ENCODE data around the gene SLC7A7. TPM values are rescaled to one million over a fixed set of nuclear protein-coding genes. Genes with fewer than 3 reads are reported as not detected.
"Not testable (repeated sequence)": the region's sequence is repeated elsewhere in the genome, so short reads cannot be mapped to it uniquely, and the experiment has no call there.

SLC7A7 gene
- total and polyA plus RNA-seq, 5 donors from 2014 or later: 0.21 to 0.61 (median 0.50) TPM; not detected in 1

DNA sequence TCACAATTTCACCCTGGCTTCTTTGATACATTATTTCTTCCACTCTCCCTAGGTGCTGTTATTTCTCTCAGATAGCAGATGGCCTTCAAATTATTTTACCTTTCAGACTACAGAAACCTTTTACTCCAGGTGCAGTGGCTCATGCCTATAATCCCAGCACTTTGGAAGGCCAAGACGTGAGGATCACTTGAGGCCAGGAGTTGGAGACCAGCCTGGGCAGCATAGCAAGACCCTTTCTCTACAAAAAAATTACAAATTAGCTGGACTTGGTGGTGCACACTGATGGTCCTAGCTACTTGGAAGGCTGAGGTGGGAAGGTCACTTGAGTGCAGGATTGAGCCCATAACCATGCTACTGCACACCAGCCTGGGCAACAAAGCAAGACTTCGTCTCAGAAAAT is 23.1 kb downstream of the SLC7A7 start:
- H3K9me3 ChIP-seq (ENCODE audit: control insufficient read depth in 2 of 2, low read length in 2 of 2): no peaks in the 10 kb centered on the region
- no peaks in the 10 kb centered on the region for H3K4me1 ChIP-seq (ENCODE audit: control insufficient read depth, insufficient read depth, low read length, poor library complexity, severe bottlenecking)
- H3K4me1 Mint-ChIP-seq: no peaks in the 10 kb centered on the region
- H3K4me3 ChIP-seq (ENCODE audit: low read depth, low read length): no peak overlapping the region
- no peaks in the 10 kb centered on the region for H3K9me3 Mint-ChIP-seq
- no peaks in the 10 kb centered on the region for H3K36me3 Mint-ChIP-seq
- H3K4me3 Mint-ChIP-seq: no peak overlapping the region
- no peak overlapping the region for H3K27ac ChIP-seq (ENCODE audit: insufficient read depth, low read length, poor library complexity, severe bottlenecking)
- no peak for ATAC-seq (ENCODE audit: low read depth in 2 of 2)
- peaks cover 38% of the 10 kb centered on the region for H3K27me3 Mint-ChIP-seq
- H3K27me3 ChIP-seq (ENCODE audit: control insufficient read depth, insufficient read depth, low read length): no peaks in the 10 kb centered on the region
- no peak overlapping the region for H3K27ac Mint-ChIP-seq
- DNase-seq: no peak
- no peaks in the 10 kb centered on the region for H3K36me3 ChIP-seq (ENCODE audit: control insufficient read depth, insufficient read depth, low read length)

DNA sequence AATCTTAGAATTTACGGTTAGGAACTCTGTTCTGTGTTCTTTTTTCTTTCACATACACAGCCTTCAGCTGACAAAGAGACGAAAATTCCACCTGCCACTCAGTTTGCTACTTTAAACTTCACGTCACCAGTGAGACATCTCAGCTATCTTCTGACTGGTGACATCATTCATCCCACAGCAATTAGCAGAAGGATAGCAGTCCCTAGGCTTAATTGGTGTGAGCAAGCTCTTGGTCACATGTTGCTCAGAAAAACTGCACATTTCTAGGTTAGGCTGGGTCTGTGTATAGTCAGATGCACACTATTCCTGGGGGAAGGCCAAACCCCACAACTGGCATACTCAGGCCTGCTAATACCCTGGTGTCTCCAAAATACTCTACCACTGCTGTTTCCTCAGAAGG is 23.9 kb downstream of the SLC7A7 start:
- H3K4me3 ChIP-seq (ENCODE audit: low read depth, low read length): no peak overlapping the region
- no peaks in the 10 kb centered on the region for H3K36me3 Mint-ChIP-seq
- DNase-seq (no peak), ATAC-seq (ENCODE audit: low read depth in 2 of 2) (no peak)
- no peak overlapping the region for H3K27ac ChIP-seq (ENCODE audit: insufficient read depth, low read length, poor library complexity, severe bottlenecking)
- H3K27me3 Mint-ChIP-seq: peaks cover 34% of the 10 kb centered on the region
- no peaks in the 10 kb centered on the region for H3K36me3 ChIP-seq (ENCODE audit: control insufficient read depth, insufficient read depth, low read length)
- H3K9me3 Mint-ChIP-seq: no peaks in the 10 kb centered on the region
- no peaks in the 10 kb centered on the region for H3K9me3 ChIP-seq (ENCODE audit: control insufficient read depth in 2 of 2, low read length in 2 of 2)
- no peaks in the 10 kb centered on the region for H3K4me1 ChIP-seq (ENCODE audit: control insufficient read depth, insufficient read depth, low read length, poor library complexity, severe bottlenecking)
- no peaks in the 10 kb centered on the region for H3K27me3 ChIP-seq (ENCODE audit: control insufficient read depth, insufficient read depth, low read length)
- no peak overlapping the region for H3K27ac Mint-ChIP-seq
- no peak overlapping the region for H3K4me3 Mint-ChIP-seq
- H3K4me1 Mint-ChIP-seq: no peaks in the 10 kb centered on the region

DNA sequence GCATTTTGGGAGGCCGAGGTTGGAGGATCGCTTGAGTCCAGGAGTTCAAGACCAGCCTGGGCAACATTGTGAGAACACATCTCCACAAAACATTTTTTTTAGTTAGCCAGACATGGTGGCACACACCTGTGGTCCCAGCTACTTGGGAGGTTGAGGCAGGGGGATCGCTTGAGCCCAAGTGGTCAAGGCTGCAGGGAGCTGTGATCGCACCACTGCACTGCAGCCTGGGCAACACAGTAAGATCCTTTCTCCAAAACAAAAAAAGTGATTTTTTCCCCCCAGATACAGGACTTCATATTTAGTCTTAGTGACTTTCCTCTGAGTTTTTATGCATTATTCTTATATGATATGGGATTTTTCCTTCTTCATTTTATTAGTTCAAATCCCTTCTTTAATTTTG is 28.6 kb downstream of the SLC7A7 start:
- H3K27ac ChIP-seq (ENCODE audit: insufficient read depth, low read length, poor library complexity, severe bottlenecking): no peak overlapping the region
- Mint-ChIP-seq H3K36me3 (no peaks in the 10 kb centered on the region), H3K27me3 (peaks cover 8% of the 10 kb centered on the region), H3K27ac (no peak overlapping the region), H3K9me3 (no peaks in the 10 kb centered on the region), H3K4me3 (no peak overlapping the region), H3K4me1 (no peaks in the 10 kb centered on the region)
- H3K9me3 ChIP-seq (ENCODE audit: control insufficient read depth in 2 of 2, low read length in 2 of 2): no peaks in the 10 kb centered on the region
- no peaks in the 10 kb centered on the region for H3K27me3 ChIP-seq (ENCODE audit: control insufficient read depth, insufficient read depth, low read length)
- ATAC-seq (ENCODE audit: low read depth in 2 of 2) (no peak), DNase-seq (no peak)
- H3K4me3 ChIP-seq (ENCODE audit: low read depth, low read length): no peak overlapping the region
- H3K4me1 ChIP-seq (ENCODE audit: control insufficient read depth, insufficient read depth, low read length, poor library complexity, severe bottlenecking): no peaks in the 10 kb centered on the region
- no peaks in the 10 kb centered on the region for H3K36me3 ChIP-seq (ENCODE audit: control insufficient read depth, insufficient read depth, low read length)

DNA sequence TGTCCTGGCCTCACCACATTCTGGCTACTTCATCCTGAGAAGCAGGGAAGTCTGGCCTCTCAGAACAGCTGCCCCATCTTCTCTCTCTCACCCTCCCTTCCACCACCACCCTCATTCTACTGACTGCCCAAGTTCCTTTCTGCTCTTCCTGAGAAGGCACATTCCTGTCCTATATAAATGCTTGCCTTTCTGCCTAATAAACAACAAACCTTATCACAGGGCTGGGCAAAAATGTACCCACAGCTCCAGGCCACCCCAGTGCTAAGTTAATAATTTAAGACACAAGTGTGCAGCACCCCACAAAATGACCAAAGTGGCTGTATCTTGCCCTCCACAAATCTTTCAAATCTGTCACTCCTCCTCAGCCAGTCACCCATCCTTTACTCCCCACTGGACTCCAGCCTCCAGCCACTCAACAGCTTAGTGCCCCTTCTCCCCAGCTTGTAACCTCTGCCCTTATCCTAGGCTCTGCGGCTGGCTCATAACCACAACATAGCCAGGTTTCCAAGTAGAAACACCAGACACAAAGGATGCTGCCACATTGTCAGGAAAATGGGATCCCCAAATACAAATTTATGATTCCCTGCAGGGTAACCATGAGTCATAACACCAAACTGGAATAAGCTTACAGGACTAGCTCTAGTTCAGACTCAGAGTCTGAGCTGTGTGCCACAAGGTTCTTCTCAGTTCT is 33.8 kb downstream of the SLC7A7 start:
- Mint-ChIP-seq H3K27ac (no peak overlapping the region), H3K27me3 (no peaks in the 10 kb centered on the region), H3K9me3 (no peaks in the 10 kb centered on the region), H3K36me3 (no peaks in the 10 kb centered on the region), H3K4me3 (no peak overlapping the region), H3K4me1 (no peaks in the 10 kb centered on the region)
- Histone ChIP-seq H3K27ac (ENCODE audit: insufficient read depth, low read length, poor library complexity, severe bottlenecking) (no peak overlapping the region), H3K27me3 (ENCODE audit: control insufficient read depth, insufficient read depth, low read length) (no peaks in the 10 kb centered on the region), H3K4me3 (ENCODE audit: low read depth, low read length) (no peak overlapping the region), H3K36me3 (ENCODE audit: control insufficient read depth, insufficient read depth, low read length) (no peaks in the 10 kb centered on the region), H3K9me3 (ENCODE audit: control insufficient read depth in 2 of 2, low read length in 2 of 2) (no peaks in the 10 kb centered on the region), H3K4me1 (ENCODE audit: control insufficient read depth, insufficient read depth, low read length, poor library complexity, severe bottlenecking) (no peaks in the 10 kb centered on the region)
- no peak for DNase-seq
- ATAC-seq (ENCODE audit: low read depth in 2 of 2): no peak

DNA sequence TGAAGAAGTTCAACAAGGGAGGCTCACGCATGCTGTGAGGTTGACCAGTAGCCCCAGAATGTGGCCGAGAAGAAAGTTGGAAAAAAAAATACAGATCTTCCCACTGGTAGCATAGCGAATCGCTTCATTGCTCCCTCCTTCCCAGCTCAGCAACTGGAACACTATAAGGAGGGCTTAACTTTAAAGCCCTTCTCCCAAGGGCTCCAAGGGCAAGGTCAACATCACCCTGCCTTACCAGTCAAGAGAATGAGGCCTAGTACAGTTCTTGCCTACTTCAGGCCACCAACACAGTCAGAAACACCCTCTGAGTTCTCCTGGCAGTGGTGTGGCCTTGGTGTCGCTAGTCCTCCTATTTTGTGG is 34.3 kb downstream of the SLC7A7 start:
- no peaks in the 10 kb centered on the region for H3K27me3 Mint-ChIP-seq
- DNase-seq (no peak), ATAC-seq (ENCODE audit: low read depth in 2 of 2) (no peak)
- H3K27ac ChIP-seq (ENCODE audit: insufficient read depth, low read length, poor library complexity, severe bottlenecking): no peak overlapping the region
- no peaks in the 10 kb centered on the region for H3K9me3 ChIP-seq (ENCODE audit: control insufficient read depth in 2 of 2, low read length in 2 of 2)
- H3K9me3 Mint-ChIP-seq: no peaks in the 10 kb centered on the region
- H3K4me3 Mint-ChIP-seq: no peak overlapping the region
- H3K36me3 Mint-ChIP-seq: no peaks in the 10 kb centered on the region
- no peaks in the 10 kb centered on the region for H3K36me3 ChIP-seq (ENCODE audit: control insufficient read depth, insufficient read depth, low read length)
- no peaks in the 10 kb centered on the region for H3K4me1 Mint-ChIP-seq
- H3K4me3 ChIP-seq (ENCODE audit: low read depth, low read length): no peak overlapping the region
- H3K27me3 ChIP-seq (ENCODE audit: control insufficient read depth, insufficient read depth, low read length): no peaks in the 10 kb centered on the region
- H3K27ac Mint-ChIP-seq: no peak overlapping the region
- H3K4me1 ChIP-seq (ENCODE audit: control insufficient read depth, insufficient read depth, low read length, poor library complexity, severe bottlenecking): no peaks in the 10 kb centered on the region

DNA sequence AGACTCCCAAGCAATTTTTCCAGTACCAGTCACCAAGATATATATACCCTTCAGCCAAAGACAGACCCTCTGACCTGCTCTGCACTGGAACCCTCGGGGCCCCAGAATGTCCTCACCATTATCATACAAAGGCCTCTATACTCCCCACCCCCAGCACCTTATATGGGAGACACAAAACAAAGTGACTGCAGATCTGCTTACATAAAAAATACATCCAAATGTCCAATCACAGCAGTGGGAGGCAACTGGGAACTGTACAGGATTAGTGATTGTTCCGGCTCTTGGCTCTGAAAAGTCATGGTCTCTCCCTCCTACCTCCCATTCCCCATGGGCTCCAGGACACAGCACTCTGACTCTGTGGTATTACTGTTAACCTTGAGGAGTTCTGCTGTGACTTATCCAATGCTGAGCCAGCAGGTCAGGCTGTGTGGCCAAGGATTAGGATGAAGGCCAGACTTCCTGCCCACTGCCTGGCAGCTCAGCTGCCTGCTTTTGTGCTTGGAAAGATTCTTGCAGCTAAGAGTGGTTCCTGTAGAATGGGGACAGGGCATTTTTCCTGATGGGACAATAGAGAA is 35.0 kb downstream of the SLC7A7 start:
- peaks cover under 1% of the 10 kb centered on the region for H3K36me3 Mint-ChIP-seq

GRCh38 chr14:22778084-22778483 is 37.2 kb downstream of the SLC7A7 start:
- Histone ChIP-seq H3K9me3 (ENCODE audit: control insufficient read depth in 2 of 2, low read length in 2 of 2) (no peaks in the 10 kb centered on the region), H3K4me1 (ENCODE audit: control insufficient read depth, insufficient read depth, low read length, poor library complexity, severe bottlenecking) (no peaks in the 10 kb centered on the region), H3K27me3 (ENCODE audit: control insufficient read depth, insufficient read depth, low read length) (no peaks in the 10 kb centered on the region), H3K4me3 (ENCODE audit: low read depth, low read length) (no peak overlapping the region), H3K27ac (ENCODE audit: insufficient read depth, low read length, poor library complexity, severe bottlenecking) (no peak overlapping the region), H3K36me3 (ENCODE audit: control insufficient read depth, insufficient read depth, low read length) (peaks cover 13% of the 10 kb centered on the region)
- Mint-ChIP-seq H3K4me3 (no peak overlapping the region), H3K27me3 (no peaks in the 10 kb centered on the region), H3K4me1 (no peaks in the 10 kb centered on the region), H3K9me3 (no peaks in the 10 kb centered on the region), H3K27ac (no peak overlapping the region), H3K36me3 (peaks cover 18% of the 10 kb centered on the region)
- DNase-seq (no peak), ATAC-seq (ENCODE audit: low read depth in 2 of 2) (no peak)

More for the DNA sequence above, 35.0 kb downstream of the SLC7A7 start:
- H3K4me3 ChIP-seq (ENCODE audit: low read depth, low read length): no peak overlapping the region
- Mint-ChIP-seq H3K27ac (peak overlapping the region in 1 of 3 donors; percentile 96), H3K27me3 (no peaks in the 10 kb centered on the region), H3K9me3 (no peaks in the 10 kb centered on the region), H3K4me3 (no peak overlapping the region), H3K4me1 (no peaks in the 10 kb centered on the region)
- H3K27me3 ChIP-seq (ENCODE audit: control insufficient read depth, insufficient read depth, low read length): no peaks in the 10 kb centered on the region
- H3K9me3 ChIP-seq (ENCODE audit: control insufficient read depth in 2 of 2, low read length in 2 of 2): no peaks in the 10 kb centered on the region
- no peak for DNase-seq
- H3K4me1 ChIP-seq (ENCODE audit: control insufficient read depth, insufficient read depth, low read length, poor library complexity, severe bottlenecking): no peaks in the 10 kb centered on the region
- no peaks in the 10 kb centered on the region for H3K36me3 ChIP-seq (ENCODE audit: control insufficient read depth, insufficient read depth, low read length)
- H3K27ac ChIP-seq (ENCODE audit: insufficient read depth, low read length, poor library complexity, severe bottlenecking): no peak overlapping the region
- ATAC-seq (ENCODE audit: low read depth in 2 of 2): no peak

GRCh38 chr14:22776849-22777248 is 38.4 kb downstream of the SLC7A7 start:
- H3K4me1 ChIP-seq (ENCODE audit: control insufficient read depth, insufficient read depth, low read length, poor library complexity, severe bottlenecking); H3K4me1 Mint-ChIP-seq; H3K4me3 ChIP-seq (ENCODE audit: low read depth, low read length); H3K27ac ChIP-seq (ENCODE audit: insufficient read depth, low read length, poor library complexity, severe bottlenecking); H3K27me3 Mint-ChIP-seq; H3K4me3 Mint-ChIP-seq; DNase-seq; H3K27ac Mint-ChIP-seq; H3K27me3 ChIP-seq (ENCODE audit: control insufficient read depth, insufficient read depth, low read length); H3K9me3 Mint-ChIP-seq; H3K9me3 ChIP-seq (ENCODE audit: control insufficient read depth in 2 of 2, low read length in 2 of 2); ATAC-seq (ENCODE audit: low read depth in 2 of 2): not testable (repeated sequence)
- peaks cover 21% of the 10 kb centered on the region for H3K36me3 ChIP-seq (ENCODE audit: control insufficient read depth, insufficient read depth, low read length)
- peaks cover 19% of the 10 kb centered on the region for H3K36me3 Mint-ChIP-seq
